ENCODE measurements around the gene ACACB. TPM values are rescaled to one million over a fixed set of nuclear protein-coding genes. Genes with fewer than 3 reads are reported as not detected.
"Not testable (repeated sequence)": the region's sequence is repeated elsewhere in the genome, so short reads cannot be mapped to it uniquely, and the experiment has no call there.

Gene ACACB
- total RNA-seq, 1 experiment from 2014 or later: 1.0 TPM

- TF ChIP-seq CTCF (IDR thresholded peaks at IDR 0.05; ENCODE audit: unreplicated experiment): no peak
- Mint-ChIP-seq H3K4me3 (ENCODE audit: unreplicated experiment) (no peak overlapping the region), H3K27ac (ENCODE audit: low read depth, unreplicated experiment) (no peak overlapping the region), H3K4me1 (ENCODE audit: insufficient read depth, unreplicated experiment) (no peaks in the 10 kb centered on the region), H3K36me3 (ENCODE audit: insufficient read depth, unreplicated experiment) (peaks cover 6% of the 10 kb centered on the region), H3K27me3 (ENCODE audit: insufficient read depth, unreplicated experiment) (no peaks in the 10 kb centered on the region), H3K9me3 (ENCODE audit: unreplicated experiment) (no peaks in the 10 kb centered on the region)
- no TSS peak for BruUV-seq (replicated peaks)
- POLR2A ChIA-PET: no interaction called here
- CTCF ChIA-PET: interaction anchor here (1.7 kb wide), 1 partner anchor 57 kb away, joined by 8 read pairs; no protein-coding TSS in a partner anchor
- intact Hi-C loops (cut with micrococcal nuclease): no loop called here
- no peak for DNase-seq (ENCODE audit: unreplicated experiment)
These were observed 53.3 kb downstream of the ACACB start for GRCh38 chr12:109169686-109170085.

- Mint-ChIP-seq H3K4me1 (ENCODE audit: insufficient read depth, unreplicated experiment) (no peaks in the 10 kb centered on the region), H3K4me3 (ENCODE audit: unreplicated experiment) (no peak overlapping the region), H3K36me3 (ENCODE audit: insufficient read depth, unreplicated experiment) (peaks cover 6% of the 10 kb centered on the region), H3K9me3 (ENCODE audit: unreplicated experiment) (no peaks in the 10 kb centered on the region), H3K27ac (ENCODE audit: low read depth, unreplicated experiment) (no peak overlapping the region), H3K27me3 (ENCODE audit: insufficient read depth, unreplicated experiment) (no peaks in the 10 kb centered on the region)
- intact Hi-C loops (cut with micrococcal nuclease): no loop called here
- CTCF ChIA-PET: interaction anchor here (0.6 to 0.7 kb wide), 2 partner anchors 225 to 418 kb away, joined by 4 to 5 read pairs; no protein-coding TSS in a partner anchor
- no TSS peak for BruUV-seq (replicated peaks)
- no peak for DNase-seq (ENCODE audit: unreplicated experiment)
- POLR2A ChIA-PET: no interaction called here
- TF ChIP-seq CTCF (IDR thresholded peaks at IDR 0.05; ENCODE audit: unreplicated experiment): no peak
These were observed 53.9 kb downstream of the ACACB start for GRCh38 chr12:109170324-109170723.

GRCh38 chr12:109172787-109173186 lies 56.4 kb downstream of the ACACB start:
- intact Hi-C loops (cut with micrococcal nuclease); H3K4me3 Mint-ChIP-seq (ENCODE audit: unreplicated experiment); BruUV-seq (replicated peaks); H3K27ac Mint-ChIP-seq (ENCODE audit: low read depth, unreplicated experiment); H3K4me1 Mint-ChIP-seq (ENCODE audit: insufficient read depth, unreplicated experiment); POLR2A ChIA-PET; DNase-seq (ENCODE audit: unreplicated experiment); H3K9me3 Mint-ChIP-seq (ENCODE audit: unreplicated experiment); H3K27me3 Mint-ChIP-seq (ENCODE audit: insufficient read depth, unreplicated experiment): not testable (repeated sequence)
- peaks cover 12% of the 10 kb centered on the region for H3K36me3 Mint-ChIP-seq (ENCODE audit: insufficient read depth, unreplicated experiment)
- CTCF ChIA-PET: interaction anchor here (0.6 to 0.9 kb wide), 3 partner anchors 11 to 425 kb away, joined by 3 to 5 read pairs (median 5); no protein-coding TSS in a partner anchor

GRCh38 chr12:109173443-109174240 lies 57.3 kb downstream of the ACACB start:
- Mint-ChIP-seq H3K27ac (ENCODE audit: low read depth, unreplicated experiment) (no peak overlapping the region), H3K4me3 (ENCODE audit: unreplicated experiment) (no peak overlapping the region), H3K27me3 (ENCODE audit: insufficient read depth, unreplicated experiment) (no peaks in the 10 kb centered on the region), H3K9me3 (ENCODE audit: unreplicated experiment) (no peaks in the 10 kb centered on the region), H3K4me1 (ENCODE audit: insufficient read depth, unreplicated experiment) (no peaks in the 10 kb centered on the region), H3K36me3 (ENCODE audit: insufficient read depth, unreplicated experiment) (peaks cover 17% of the 10 kb centered on the region)
- intact Hi-C loops (cut with micrococcal nuclease): no loop called here
- CTCF ChIA-PET: interaction anchor here (0.6 to 1.2 kb wide), 6 partner anchors 12 to 424 kb away, joined by 3 to 5 read pairs (median 3); no protein-coding TSS in a partner anchor
- TF ChIP-seq CTCF (IDR thresholded peaks at IDR 0.05; ENCODE audit: unreplicated experiment): no peak
- BruUV-seq (replicated peaks): no TSS peak
- no peak for DNase-seq (ENCODE audit: unreplicated experiment)
- POLR2A ChIA-PET: no interaction called here

Data from MCF 10A (cell line).